GM19463 (cell line): ENCODE data around the gene TIAM1.
"Not testable (repeated sequence)": the region's sequence is repeated elsewhere in the genome, so short reads cannot be mapped to it uniquely, and the experiment has no call there.

Source experiments
- ATAC-seq: cut with Tn5 transposase; IDR thresholded peaks from one replicate; pipeline ENCODE4 v1.9.1; 2021; ENCODE audit warnings: mild to moderate bottlenecking, moderate library complexity; ENCODE audit not compliant: unreplicated experiment

The TIAM1 gene

DNA sequence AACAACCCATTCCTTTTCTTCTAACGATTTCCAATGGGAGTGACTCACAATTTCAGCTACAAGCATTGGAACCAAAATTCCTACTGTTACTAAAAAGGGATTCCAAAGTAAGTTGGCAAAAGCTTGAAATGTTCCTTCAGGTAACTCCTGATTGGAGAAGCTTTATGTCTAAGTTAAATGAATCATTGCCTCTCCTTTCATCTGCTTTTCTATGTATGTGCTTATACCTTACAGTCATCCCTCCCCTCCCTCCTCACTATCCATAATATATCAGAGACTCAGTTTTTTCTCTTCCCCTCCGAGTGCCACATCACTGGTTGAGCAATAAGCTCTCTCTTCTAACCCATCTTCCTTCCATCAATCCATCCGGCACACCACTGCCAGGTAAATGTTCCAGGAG lies 86.8 kb downstream of the TIAM1 start:
- ATAC-seq: no peak

DNA sequence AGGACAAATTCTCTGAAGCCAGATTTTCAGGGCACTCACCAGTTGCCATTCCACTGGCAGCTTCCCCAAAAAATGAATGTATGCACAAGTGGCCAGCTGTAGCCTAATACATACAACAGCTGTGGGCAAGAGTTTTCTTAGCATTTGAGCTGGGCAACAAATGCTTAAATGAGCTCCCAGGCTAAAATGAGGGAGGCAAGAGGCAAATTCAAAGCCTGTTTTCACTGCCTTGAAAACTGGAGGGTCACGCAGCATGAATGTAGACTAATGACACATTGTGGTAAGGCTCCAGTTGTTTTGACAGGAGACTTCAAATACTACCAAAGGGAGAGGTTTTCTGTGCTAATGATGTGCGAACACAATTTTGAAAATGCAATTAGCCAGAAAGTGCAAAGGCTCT lies 88.2 kb downstream of the TIAM1 start:
- ATAC-seq: no peak

DNA sequence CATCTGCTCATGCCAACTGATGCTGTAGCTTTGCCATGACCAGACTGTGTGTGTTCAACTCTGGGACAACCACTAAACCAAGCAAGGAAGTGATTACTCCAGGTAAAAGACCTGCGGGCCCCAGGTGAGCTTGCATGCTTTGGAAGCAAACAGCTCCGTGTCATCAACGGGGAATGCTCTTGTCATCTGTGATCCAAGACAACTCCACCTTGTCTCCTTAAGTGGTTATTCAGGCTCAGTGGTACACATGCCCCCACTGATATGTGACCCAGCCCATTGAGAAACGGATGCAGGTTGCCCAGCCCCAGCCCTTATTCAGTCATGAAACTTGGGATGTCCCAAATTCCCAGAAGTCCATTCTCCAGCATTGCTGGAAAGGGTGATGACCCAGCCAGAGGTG lies 89.0 kb downstream of the TIAM1 start:
- no peak for ATAC-seq

DNA sequence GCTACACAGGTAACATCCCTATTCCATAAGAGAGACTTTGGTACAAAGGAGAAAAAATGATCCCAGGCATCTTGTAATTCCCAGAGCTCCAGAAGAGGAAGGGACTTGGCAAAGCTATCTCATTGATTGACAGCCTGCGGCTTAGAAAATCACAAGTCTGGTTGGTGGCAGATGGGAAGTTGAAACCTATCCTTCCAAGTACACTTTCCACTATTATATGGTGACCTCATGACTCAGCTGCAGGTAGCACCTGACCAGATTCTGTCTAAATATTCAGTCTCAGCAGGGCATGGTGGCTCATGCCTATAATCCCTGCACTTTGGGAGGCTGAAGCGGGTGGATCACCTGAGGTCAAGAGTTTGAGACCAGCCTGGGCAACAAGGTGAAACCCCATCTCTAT lies 89.9 kb downstream of the TIAM1 start:
- no peak for ATAC-seq

DNA sequence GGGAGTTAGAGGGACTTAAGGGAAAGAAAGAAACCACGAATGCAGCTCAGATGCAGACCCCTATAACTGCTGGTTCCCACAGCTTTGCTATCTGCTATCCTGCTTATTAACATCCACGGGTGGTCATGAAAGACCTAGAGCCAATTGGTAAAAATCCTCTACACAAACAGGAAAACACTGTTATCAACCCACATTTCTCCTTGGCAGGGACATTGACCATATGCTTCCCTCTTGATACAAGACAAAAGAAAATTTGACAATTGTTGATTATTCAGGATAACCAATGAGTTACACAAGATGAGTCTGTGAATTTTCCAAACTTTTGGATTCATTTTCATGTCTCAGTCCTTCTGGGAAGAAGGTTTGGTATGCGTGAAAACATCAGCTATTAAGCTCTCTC lies 90.4 kb downstream of the TIAM1 start:
- ATAC-seq: no peak

DNA sequence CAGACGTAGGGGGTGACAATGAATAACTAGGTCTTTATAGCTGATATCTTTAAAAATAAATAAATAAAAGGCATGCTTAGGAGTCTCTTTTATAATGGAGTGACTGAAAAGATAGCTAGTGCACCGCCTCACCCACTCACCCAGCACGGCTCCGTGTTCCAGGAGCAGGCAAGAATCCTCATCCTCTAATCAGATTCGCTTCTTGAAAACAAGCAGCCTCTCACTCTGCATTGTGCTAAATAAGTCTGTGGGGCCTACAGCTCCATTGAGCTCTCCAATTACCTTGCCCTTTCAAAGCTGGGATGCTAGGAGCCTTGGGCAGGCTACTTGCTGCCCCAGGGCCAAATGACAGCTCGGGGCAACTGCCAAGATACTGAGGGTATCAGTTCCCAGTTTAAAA lies 91.5 kb downstream of the TIAM1 start:
- ATAC-seq: no peak

DNA sequence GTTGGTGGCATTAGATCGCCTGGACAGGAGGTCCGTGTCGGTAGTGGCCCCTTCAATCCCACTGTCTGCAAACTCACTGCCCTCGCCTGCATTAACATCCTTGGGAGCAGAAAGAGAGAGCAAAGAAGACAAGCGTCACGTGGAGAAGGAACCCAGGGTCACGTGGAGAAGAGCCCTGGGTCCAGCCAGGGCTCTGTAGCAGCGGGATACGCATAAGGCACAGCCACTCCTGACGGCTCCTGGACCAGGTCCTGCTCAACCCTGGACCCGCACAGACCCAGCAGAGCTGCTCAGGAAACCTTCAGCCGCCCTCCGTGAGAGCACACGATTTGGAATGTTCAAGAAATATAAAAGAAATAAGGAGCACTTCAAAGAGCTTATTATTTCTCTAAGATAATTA lies 92.0 kb downstream of the TIAM1 start:
- no peak for ATAC-seq

DNA sequence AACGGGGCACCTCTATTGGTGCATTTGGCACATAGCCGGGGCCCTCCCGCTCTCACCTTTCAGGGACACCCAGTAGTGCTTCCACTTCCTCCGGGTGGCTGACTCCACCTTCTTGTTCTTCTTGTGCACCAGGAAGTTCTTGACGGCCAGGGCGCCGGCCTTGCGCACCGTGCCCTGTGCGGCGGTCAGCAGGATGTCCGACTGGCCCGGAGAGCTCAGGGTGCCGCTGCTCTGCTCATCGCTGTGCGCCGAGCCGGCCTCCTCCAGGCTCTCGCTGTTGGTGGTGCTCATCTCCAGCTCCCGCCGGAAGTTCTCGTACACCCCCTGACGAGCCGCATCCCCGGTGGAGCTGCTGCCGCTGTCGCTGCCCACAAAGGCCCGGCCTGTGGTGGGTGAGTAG lies 92.4 kb downstream of the TIAM1 start:
- ATAC-seq: no peak

DNA sequence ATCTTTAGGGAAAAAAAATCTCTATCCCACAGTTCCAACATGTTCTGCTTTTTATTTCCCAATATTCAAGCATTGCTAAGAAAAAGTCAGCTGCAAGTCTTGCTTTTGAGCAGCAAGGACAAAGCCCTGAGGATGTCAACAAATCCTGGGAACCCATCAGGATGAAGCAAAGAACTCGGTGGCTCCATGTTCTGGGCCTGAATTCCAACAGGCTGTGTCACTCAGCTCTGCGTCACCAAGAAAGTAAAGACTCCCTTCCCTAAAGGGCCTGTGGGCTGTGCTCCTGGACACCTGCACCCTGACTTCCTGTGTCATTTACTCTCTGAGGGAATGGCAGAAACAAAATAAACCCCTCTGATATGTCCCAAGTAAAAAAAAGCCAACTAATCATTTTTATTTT lies 95.5 kb downstream of the TIAM1 start:
- no peak for ATAC-seq

DNA sequence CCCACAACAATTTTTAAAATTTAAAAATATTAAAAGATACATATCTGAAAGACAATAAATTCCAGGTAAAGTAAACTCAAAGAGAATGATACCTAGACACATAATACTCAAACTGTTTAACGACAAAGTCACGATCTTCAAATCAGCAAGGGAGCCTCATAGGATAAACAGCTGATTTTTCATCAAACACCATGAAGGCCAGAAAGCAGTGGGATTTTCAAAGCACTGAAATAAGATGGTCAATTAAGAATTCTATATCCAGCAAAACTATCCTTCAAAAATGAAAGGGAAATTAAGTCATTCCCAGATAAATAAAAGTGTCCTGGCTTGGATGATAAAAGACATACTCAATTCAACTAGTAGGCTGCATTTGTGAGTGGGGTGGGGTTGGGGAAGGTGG lies 100.5 kb downstream of the TIAM1 start:
- no peak for ATAC-seq

DNA sequence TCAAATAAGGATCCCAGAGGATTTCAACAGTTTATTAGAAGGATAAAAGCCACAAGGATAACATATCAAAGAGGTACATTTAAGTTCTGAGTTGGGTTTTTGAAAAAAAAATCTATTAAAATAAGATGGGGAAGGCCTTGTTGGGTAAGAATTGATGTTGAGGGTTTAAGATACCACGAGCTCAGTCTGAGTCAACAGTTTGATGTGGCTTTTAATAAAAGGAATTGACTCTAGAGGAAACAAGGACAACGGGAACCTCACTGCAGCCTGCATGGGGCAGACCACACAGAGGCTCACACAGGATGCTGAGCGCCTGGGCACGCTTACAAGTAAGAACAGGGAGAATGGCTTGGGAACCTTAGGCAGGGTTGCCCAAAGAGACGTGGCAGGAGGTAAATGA lies 107.5 kb downstream of the TIAM1 start:
- ATAC-seq: no peak

DNA sequence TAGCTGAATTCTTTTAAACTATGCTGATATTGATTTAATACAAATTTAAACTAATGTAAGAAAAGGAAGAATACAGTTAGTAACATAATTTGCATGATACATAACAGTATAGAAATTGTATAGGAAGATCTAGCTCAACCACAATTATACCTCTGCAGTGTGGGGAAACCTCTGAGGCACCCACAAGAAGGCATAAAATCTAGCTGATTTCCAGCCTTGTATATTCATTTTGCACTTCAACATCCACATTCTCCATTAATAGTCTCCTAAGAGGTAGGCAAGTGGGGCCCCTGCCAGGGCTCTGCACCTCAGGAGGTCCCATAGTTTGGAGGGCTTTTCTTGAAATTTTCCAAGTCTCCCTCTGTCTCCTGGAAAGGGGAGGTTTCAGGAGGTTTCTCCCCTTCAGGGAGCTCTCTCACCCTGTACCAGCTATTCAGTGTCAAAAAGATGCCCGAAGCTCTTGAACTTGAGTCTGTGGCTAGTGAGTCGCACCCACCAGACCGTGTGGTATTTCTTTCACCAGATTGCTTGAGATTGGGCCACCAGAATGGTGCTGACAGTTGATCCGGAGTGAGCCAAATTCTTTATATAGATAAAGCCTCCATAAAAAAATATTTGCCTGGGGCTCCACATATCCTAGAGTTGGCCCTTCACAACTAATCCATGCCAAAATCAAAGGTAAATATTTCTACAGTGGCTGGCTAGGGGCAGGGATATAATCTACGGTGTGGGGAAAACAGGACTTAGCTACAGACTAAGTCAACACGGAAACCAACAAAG lies 108.2 kb downstream of the TIAM1 start:
- no peak for ATAC-seq

DNA sequence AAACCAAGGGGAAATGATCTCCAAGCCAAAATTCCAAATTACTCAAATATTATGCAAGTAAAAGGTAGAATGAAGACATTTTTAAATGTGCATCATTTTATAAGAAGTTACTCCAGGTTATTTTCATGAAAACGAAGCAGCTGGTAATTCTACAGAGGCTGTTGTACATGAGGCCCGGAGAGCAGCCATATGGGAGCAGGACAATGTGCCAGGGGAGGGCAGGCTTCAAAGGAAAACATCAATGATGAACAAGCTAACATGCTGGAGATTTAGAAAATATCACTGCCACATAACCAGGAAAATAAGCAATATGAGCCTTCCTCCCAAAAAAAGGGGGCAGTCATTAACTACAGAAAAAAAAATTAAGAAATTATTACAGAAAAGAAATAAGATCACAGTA lies 109.1 kb downstream of the TIAM1 start:
- ATAC-seq: no peak

DNA sequence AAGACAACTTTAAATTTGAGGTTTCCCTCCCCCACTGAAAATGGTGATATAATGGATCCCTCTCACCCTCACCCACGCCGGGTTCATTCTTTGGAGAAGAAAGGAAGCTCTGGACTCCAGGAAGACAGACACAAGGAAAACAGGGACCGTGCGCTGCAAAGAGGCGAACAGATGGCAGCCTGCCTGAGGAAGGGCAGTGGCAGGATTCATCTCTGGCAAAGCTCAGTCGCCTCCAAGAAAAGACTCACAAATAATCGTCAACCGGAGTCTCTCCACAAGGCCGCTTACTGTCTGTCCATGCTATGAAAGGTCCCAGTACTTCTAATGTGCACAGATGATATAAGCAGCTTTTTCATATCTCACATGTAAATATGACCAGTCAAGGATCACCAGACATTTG lies 110.3 kb downstream of the TIAM1 start:
- no peak for ATAC-seq

DNA sequence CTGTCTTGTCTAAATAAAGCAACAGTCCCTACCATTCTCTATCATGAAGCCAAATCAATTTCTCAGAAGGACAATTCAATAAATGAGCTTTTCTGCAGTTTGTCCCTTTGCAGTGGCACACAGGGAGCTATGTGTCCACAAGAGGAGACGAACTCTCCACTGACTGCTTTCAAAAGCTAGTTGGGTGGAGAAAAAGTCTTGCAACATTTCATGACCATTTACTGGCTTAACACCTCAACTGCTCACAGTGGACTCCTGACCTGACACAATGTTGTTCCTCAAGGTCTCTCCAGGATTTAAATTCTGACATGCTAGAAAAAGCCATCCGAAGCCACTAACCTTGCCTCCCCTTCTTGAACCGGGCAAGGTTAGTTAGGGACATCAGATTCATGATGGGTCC lies 111.7 kb downstream of the TIAM1 start:
- no peak for ATAC-seq

DNA sequence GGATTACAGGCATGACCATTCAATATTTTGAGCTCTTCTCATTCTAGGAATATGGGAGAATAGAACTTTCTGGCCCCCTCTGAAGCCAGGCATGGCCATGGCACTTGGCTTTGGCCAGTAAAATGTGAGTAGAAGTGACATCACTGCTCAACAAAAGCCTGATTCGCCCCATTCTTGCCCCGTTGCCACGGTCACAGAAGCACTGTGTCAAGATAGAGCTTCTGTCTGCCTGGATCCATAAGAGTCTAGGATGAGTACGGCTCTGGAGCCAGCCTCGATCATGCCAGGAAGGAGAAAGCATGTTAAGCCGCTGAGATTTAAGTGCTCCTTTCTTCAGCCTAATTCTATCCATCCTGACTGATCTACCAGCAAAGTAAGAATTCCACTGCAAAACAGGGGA lies 113.1 kb downstream of the TIAM1 start:
- no peak for ATAC-seq

DNA sequence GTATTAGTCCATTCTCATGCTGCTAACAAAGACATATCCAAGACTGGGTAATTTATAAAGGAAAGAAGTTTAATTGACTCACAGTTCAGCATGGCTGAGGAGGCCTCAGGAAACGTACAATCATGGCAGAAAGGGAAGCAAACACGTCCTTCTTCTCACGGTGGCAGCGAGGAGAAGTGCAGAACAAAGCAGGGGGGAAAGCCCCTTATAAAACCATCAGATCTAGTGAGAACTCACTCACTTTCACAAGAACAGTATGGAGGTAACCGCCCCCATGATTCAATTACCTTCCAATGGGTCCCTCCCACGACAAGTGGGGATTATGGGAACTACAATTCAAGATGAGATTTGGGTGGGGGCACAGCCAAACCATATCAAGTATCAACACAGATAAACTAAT lies 115.3 kb downstream of the TIAM1 start:
- ATAC-seq: not testable (repeated sequence)

DNA sequence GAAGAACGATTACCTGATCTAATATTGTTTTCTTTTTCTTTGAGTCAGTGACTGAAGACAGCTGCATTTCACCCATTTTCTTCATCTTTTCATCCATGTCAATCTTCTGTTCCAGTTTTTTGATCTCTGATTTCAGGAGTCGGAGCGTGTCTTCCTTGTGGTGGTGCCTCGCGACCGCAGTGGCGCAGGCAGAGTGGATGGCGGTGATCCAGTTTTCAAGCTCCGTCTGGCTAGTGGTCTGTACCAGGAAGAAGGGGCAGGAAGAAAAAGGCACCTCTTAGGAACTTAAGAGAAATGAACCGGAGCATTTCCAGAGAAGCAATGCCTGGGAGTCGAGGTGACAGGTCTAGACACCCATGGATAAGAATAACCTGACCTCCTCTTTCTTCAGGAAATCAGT lies 118.3 kb downstream of the TIAM1 start:
- no peak for ATAC-seq

DNA sequence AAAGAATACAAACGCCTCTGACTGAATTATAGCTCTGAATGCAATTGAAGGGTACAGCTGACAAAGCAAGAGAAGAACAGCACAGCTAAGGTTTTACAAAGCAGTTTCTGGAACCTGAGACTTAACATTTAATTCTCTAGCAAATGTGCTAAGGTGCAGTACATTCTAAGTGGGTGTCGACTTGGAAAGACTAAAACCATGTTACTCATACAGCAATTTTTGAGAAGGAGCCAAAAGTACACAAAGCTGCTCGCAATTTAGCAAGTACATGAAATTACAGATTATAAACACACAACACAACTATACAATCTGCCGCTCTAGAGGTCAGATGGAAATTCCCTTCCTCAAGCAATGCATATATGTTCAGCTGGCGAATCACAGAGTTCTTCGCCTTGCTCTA lies 121.9 kb downstream of the TIAM1 start:
- no peak for ATAC-seq

DNA sequence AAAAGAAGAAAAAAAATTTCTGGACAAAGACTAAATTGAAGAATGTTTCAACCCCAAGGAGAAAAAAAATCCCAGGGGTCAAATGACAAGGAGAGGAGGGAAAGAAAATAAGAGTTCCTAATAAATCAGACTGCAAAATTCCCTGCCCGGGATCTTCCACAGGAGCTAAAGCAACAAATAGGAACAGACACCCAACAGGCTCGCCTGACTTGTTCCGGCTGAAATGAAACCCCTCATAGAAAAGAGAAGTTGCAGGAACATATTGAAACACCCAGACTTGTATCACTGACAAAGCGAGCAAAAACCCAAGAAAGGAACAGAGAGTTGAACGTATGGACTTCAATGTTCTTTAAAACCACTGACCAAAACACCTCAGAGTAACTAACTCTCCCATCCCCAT lies 123.0 kb downstream of the TIAM1 start:
- ATAC-seq: no peak

DNA sequence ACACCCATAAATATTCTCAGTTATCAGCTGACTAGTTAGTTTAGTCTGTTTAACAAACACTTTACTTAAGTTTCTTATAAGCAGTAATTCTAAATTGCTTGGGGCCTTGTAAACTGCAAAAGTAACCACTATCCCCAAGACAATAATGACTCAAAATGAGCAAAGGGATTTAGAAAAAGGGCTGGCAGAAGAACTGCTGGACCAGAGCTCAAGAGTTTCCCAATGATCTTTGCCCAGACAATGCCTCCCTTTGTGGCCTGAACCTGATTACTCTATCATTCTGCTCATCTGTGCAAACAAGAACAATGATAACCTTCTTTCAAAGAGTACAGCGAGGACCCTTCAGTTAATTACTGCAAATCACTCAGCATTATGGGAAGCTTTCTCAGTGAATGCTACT lies 123.5 kb downstream of the TIAM1 start:
- ATAC-seq: no peak

DNA sequence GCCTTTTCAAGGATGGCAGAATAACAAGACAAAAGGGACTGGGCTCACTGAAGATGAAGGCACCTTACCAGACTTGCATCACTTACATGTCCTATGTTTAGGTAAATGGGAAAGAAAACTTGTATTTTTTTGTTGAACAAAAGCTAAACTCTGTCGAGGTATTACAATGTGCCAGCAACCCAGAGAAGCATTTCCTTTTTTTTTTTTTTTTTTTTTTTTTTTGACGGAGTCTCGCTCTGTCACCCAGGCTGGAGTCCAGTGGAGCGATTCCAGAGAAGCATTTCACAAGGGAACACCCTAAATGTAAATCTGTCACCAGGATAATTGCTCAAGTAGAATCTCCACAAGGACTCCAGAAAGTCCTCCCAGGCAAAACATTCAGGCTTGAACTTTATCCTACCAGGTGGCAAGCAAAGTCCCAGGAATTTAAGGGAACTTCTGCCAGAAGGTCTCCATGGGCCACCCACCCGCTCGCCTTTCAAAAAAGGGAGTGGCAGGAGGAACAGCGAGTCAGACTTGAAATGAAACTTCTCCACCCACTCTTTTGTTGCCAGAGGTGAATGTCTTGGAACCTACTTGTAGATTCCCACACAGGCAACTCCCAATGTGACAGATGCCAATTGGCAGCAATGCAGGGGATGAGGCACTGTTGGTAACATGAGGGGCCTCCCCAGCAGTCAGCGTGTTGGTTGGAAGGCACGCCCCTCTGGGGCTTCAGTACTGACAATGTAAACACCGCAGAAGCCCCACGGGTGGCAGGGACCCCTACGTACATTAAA lies 125.0 kb downstream of the TIAM1 start:
- no peak for ATAC-seq

DNA sequence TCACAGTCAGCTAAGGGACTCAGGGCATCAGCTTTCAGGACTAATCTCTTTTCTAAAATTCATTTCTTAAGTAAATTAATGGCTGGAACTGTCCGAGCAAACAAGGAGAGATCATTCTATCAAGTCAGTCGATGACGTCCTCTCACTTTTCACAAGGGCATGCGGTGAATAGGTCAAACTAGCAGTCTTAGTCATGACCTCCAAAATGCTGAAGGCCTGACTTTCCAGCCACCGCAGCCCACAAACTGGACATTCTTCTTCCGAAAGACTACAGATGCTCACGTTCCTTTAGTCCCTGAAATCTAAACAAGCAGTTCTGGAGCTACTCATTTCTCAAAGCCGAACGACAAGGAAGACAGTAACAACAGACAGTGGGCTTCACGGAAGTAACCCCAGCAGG lies 127.9 kb downstream of the TIAM1 start:
- ATAC-seq: no peak
